Endodermal cell (in vitro differentiated cells): ENCODE results near the gene NTRK2. TPM values are rescaled to one million over a fixed set of nuclear protein-coding genes. Genes with fewer than 3 reads are reported as not detected.

ENCODE experiments used
- DNase-seq: peaks from one replicate; pipeline ENCODE4 v3.0.0-alpha.2; 2017
- H3K27ac ChIP-seq: 2 replicates; pipeline ENCODE4 v1.5.1; 2013; ENCODE audit warnings: mild to moderate bottlenecking, low read depth, low read length, moderate library complexity
- H3K27me3 ChIP-seq: 2 replicates; pipeline ENCODE4 v1.6.1; 2013; ENCODE audit warnings: mild to moderate bottlenecking, low read length, moderate library complexity; ENCODE audit not compliant: insufficient read depth, control insufficient read depth, poor library complexity, severe bottlenecking
- H3K36me3 ChIP-seq: 2 replicates; pipeline ENCODE4 v1.7.0; 2013; ENCODE audit warnings: mild to moderate bottlenecking, low read length, moderate library complexity; ENCODE audit not compliant: control insufficient read depth, insufficient read depth
- H3K4me1 ChIP-seq: one replicate; pipeline ENCODE4 v1.7.0; 2013; ENCODE audit warnings: low read length; ENCODE audit not compliant: control insufficient read depth, insufficient read depth
- H3K4me3 ChIP-seq: 2 replicates; pipeline ENCODE4 v1.5.1; 2013; ENCODE audit warnings: mild to moderate bottlenecking, low read length, moderate library complexity
- H3K9ac ChIP-seq: 2 replicates; pipeline ENCODE4 v1.6.1; 2013; ENCODE audit warnings: mild to moderate bottlenecking, low read length, moderate library complexity; ENCODE audit not compliant: poor library complexity, severe bottlenecking; ENCODE audit errors: extremely low read depth
- H3K9me3 ChIP-seq: 2 replicates; pipeline ENCODE4 v1.6.1; 2013; ENCODE audit warnings: mild to moderate bottlenecking, low read length, moderate library complexity; ENCODE audit not compliant: control insufficient read depth
- H3K27ac Mint-ChIP-seq: 2 replicates; pipeline ENCODE4 v1.8.0; 2020; ENCODE audit warnings: mixed read lengths
- H3K27me3 Mint-ChIP-seq: 2 replicates; pipeline ENCODE4 v1.8.0; 2021; ENCODE audit warnings: mild to moderate bottlenecking, mixed read lengths; ENCODE audit not compliant: insufficient read depth
- H3K36me3 Mint-ChIP-seq: 2 replicates; pipeline ENCODE4 v1.8.0; 2020; ENCODE audit warnings: low read depth, mixed read lengths
- H3K4me1 Mint-ChIP-seq: 2 replicates; pipeline ENCODE4 v1.8.0; 2020; ENCODE audit warnings: mixed read lengths
- H3K4me3 Mint-ChIP-seq: 2 replicates; pipeline ENCODE4 v1.8.0; 2020; ENCODE audit warnings: mild to moderate bottlenecking, moderate library complexity, mixed read lengths
- H3K9me3 Mint-ChIP-seq: 2 replicates; pipeline ENCODE4 v1.8.0; 2020; ENCODE audit warnings: mild to moderate bottlenecking, mixed read lengths
- WGBS, 2 experiments: methylation state at CpG; one replicate each; pipeline versions ENCODE4 v1.1.5 to v1.1.7; 2013; ENCODE audit warnings: missing lambda C conversion rate in 2 of 2, mixed read lengths in 1 of 2; ENCODE audit not compliant: insufficient coverage in 1 of 2, insufficient read length in 1 of 2; 5-methylcytosine and 5-hydroxymethylcytosine counted together
- total RNA-seq, 2 donors: library from RNA; stranded (reverse); fragmentation: NEBNext Ultra II Directional in 1 of 2; extraction: Animal tissue kit (Norgen Biotek cat#: 25700) in 1 of 2; gene quantifications; 2 replicates in 1 of 2; 3 replicates in 1 of 2; pipeline ENCODE4 v1.2.1, GENCODE V29; 2021
- TF ChIP-seq, protein P1 (sequence below): fragments of 200-600 bp; sonication (generic); conservative IDR thresholded peaks from 2 replicates; pipeline ENCODE4 v1.5.0; 2021; ENCODE audit warnings: antibody characterized with exemption, mild to moderate bottlenecking

Gene NTRK2
- total RNA-seq, 2 donors from 2014 or later: 0.09 to 0.18 TPM

DNA sequence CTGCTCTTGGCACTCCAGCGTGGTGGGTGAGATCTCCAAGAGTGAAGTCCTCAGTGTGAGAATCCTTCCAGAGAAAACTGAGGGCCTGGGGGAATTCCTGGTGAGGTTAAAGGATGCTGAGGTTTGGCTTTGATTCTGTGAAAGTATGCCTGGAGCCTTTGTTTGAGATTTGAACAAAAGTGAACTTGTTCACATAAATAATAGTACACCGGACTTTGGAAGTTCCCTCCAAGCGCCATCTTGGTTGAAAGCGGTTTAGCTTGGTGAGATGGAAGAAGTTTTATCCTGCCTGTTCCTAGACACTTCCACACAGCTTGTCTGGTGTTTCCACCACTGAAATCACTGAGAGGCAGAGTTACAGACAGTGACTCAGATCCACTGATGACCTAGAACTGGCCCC is 286.4 kb downstream of the NTRK2 start:
- TF ChIP-seq, protein P1, sequence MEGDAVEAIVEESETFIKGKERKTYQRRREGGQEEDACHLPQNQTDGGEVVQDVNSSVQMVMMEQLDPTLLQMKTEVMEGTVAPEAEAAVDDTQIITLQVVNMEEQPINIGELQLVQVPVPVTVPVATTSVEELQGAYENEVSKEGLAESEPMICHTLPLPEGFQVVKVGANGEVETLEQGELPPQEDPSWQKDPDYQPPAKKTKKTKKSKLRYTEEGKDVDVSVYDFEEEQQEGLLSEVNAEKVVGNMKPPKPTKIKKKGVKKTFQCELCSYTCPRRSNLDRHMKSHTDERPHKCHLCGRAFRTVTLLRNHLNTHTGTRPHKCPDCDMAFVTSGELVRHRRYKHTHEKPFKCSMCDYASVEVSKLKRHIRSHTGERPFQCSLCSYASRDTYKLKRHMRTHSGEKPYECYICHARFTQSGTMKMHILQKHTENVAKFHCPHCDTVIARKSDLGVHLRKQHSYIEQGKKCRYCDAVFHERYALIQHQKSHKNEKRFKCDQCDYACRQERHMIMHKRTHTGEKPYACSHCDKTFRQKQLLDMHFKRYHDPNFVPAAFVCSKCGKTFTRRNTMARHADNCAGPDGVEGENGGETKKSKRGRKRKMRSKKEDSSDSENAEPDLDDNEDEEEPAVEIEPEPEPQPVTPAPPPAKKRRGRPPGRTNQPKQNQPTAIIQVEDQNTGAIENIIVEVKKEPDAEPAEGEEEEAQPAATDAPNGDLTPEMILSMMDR: no peak
- no peaks in the 10 kb centered on the region for H3K9me3 Mint-ChIP-seq
- H3K4me1 ChIP-seq: no peaks in the 10 kb centered on the region
- 96 to 100% methylated on average over 2 to 4 of the region's 4 CpGs for WGBS, 2 experiments
- no peak overlapping the region for H3K9ac ChIP-seq
- H3K27ac Mint-ChIP-seq: no peak overlapping the region
- no peak overlapping the region for H3K4me3 Mint-ChIP-seq
- DNase-seq: no peak
- no peaks in the 10 kb centered on the region for H3K36me3 ChIP-seq
- no peak overlapping the region for H3K27ac ChIP-seq
- H3K4me1 Mint-ChIP-seq: peaks cover 5% of the 10 kb centered on the region
- no peak overlapping the region for H3K4me3 ChIP-seq
- H3K27me3 ChIP-seq: peaks cover 9% of the 10 kb centered on the region
- peaks cover 26% of the 10 kb centered on the region for H3K27me3 Mint-ChIP-seq
- H3K36me3 Mint-ChIP-seq: no peaks in the 10 kb centered on the region
- H3K9me3 ChIP-seq: no peaks in the 10 kb centered on the region

DNA sequence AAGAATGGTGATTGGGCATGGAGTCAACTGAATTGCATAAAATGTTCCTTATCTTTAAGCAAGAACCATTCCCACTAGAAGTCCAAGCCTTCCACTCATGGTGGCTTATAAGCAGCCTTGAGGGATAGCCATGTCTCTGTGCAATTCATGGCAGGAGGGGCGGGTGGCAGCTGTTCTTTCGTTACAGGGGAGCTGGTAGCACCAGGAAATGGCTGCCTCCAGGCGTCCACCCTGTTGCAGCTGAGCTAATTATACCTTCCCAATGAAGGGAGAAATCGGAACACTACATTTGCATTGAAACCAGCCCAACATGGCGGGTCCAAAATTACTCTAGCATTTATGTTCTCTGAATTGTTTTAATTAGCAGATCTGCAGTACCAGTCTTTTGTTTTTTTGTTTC is 289.8 kb downstream of the NTRK2 start:
- H3K4me1 Mint-ChIP-seq: no peaks in the 10 kb centered on the region
- TF ChIP-seq, protein P1: no peak
- no peaks in the 10 kb centered on the region for H3K36me3 Mint-ChIP-seq
- Histone ChIP-seq H3K9ac (no peak overlapping the region), H3K4me3 (no peak overlapping the region), H3K36me3 (no peaks in the 10 kb centered on the region), H3K9me3 (no peaks in the 10 kb centered on the region), H3K27ac (no peak overlapping the region), H3K27me3 (peaks cover 7% of the 10 kb centered on the region), H3K4me1 (no peaks in the 10 kb centered on the region)
- H3K9me3 Mint-ChIP-seq: no peaks in the 10 kb centered on the region
- no peak overlapping the region for H3K4me3 Mint-ChIP-seq
- WGBS, 2 experiments: 88 to 97% methylated on average over 5 of the region's 5 CpGs
- H3K27ac Mint-ChIP-seq: no peak overlapping the region
- peaks cover 27% of the 10 kb centered on the region for H3K27me3 Mint-ChIP-seq
- DNase-seq: no peak

DNA sequence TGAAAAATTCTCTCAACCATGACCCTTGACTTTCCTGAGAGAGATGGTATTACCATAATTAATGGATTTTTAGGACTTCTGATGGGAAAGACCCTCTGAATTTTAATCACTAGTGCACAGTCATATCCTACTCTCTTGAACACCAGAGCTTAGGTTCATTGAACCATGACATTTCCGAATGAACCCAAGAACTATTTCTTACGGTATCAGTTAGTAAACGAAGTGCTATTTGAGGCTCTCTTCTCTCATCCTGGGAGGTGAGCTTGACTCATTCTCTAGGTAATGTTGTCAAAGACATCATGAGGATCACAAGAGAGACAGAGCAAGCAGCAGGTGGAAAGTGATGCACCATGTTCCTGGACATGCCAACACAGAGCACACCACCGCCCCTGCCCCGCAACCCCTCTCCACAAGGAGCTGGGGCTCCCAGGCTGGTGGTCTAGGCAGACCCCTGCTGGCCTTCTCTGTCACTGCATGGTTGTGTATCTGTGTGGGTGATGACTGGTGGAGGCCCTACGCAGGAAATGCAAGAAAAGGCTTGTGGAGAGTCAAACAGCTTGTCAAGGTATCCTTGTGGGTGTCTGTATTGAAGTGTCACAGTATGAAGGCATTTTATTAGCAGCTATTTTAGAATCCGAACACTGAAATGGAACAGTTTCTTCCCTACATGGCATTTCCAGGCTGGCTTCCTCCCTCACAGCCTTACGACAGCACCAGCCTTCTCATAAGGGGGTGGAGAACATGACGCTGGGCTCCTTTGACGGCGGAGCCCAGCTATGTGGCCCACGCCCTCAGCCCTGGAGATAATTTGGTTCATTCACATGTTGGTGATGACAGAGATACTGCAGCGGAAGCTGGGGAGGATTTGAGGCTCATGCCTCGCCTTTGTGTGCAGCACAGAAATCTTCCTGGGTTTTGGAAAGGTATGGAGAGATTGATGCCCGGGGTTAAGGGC is 297.6 kb downstream of the NTRK2 start:
- no peaks in the 10 kb centered on the region for H3K27me3 ChIP-seq
- no peak overlapping the region for H3K27ac Mint-ChIP-seq
- H3K9me3 Mint-ChIP-seq: no peaks in the 10 kb centered on the region
- no peaks in the 10 kb centered on the region for H3K4me1 Mint-ChIP-seq
- no peaks in the 10 kb centered on the region for H3K36me3 Mint-ChIP-seq
- peak; percentile 93 for DNase-seq
- H3K4me3 Mint-ChIP-seq: no peak overlapping the region
- no peak overlapping the region for H3K9ac ChIP-seq
- 93% methylated on average over 7 to 15 of the region's 15 CpGs for whole genome bisulfite sequencing, 2 experiments
- no peaks in the 10 kb centered on the region for H3K9me3 ChIP-seq
- no peaks in the 10 kb centered on the region for H3K36me3 ChIP-seq
- peaks cover 30% of the 10 kb centered on the region for H3K27me3 Mint-ChIP-seq
- H3K27ac ChIP-seq: no peak overlapping the region
- no peaks in the 10 kb centered on the region for H3K4me1 ChIP-seq
- H3K4me3 ChIP-seq: no peak overlapping the region
- TF ChIP-seq, protein P1: peak; percentile 91
